Measurements from ENCODE around the gene TDRD3.
"Not testable (repeated sequence)": the region's sequence is repeated elsewhere in the genome, so short reads cannot be mapped to it uniquely, and the experiment has no call there.

Gene TDRD3

GRCh38 chr13:60396783-60397703 is at the start of gene TDRD3:
TDRD3 (plus strand) TSS chr13:60397220; CDS start chr13:60397365, 145 bp downstream.
- DNase-seq, result peak; percentile 83

- no peak for DNase-seq
Observed at GRCh38 chr13:60347690-60348089, 49.3 kb upstream of the TDRD3 start.

GRCh38 chr13:60348097-60348496 is 48.9 kb upstream of the TDRD3 start:
- no peak for DNase-seq

GRCh38 chr13:60351326-60351725 is 45.7 kb upstream of the TDRD3 start:
- peak; percentile 76 for DNase-seq

- DNase-seq, result no peak
Observed at GRCh38 chr13:60351855-60352615, 45.0 kb upstream of the TDRD3 start.

- no peak for DNase-seq
Observed at GRCh38 chr13:60352644-60353043, 44.4 kb upstream of the TDRD3 start.

- DNase-seq, result no peak
Observed at GRCh38 chr13:60355056-60355455, 42.0 kb upstream of the TDRD3 start.

- DNase-seq, result no peak
Observed at GRCh38 chr13:60356970-60357369, 40.0 kb upstream of the TDRD3 start.

- no peak for DNase-seq
Observed at GRCh38 chr13:60358453-60358852, 38.6 kb upstream of the TDRD3 start.

GRCh38 chr13:60363288-60363687 is 33.7 kb upstream of the TDRD3 start:
- DNase-seq, result no peak

- DNase-seq, result no peak
Observed at GRCh38 chr13:60369242-60369641, 27.8 kb upstream of the TDRD3 start.

- DNase-seq, result no peak
Observed at GRCh38 chr13:60370343-60370742, 26.7 kb upstream of the TDRD3 start.

- DNase-seq, result no peak
Observed at GRCh38 chr13:60372141-60372540, 24.9 kb upstream of the TDRD3 start.

GRCh38 chr13:60379282-60379681 is 17.7 kb upstream of the TDRD3 start:
- not testable (repeated sequence) for DNase-seq

GRCh38 chr13:60379837-60380565 is 17.0 kb upstream of the TDRD3 start:
- no peak for DNase-seq

- DNase-seq, result no peak
Observed at GRCh38 chr13:60384911-60385310, 12.1 kb upstream of the TDRD3 start.

- DNase-seq, result no peak
Observed at GRCh38 chr13:60386250-60386649, 10.8 kb upstream of the TDRD3 start.

GRCh38 chr13:60392131-60392530 is 4.9 kb upstream of the TDRD3 start:
- no peak for DNase-seq

GRCh38 chr13:60395971-60396782 is 843 bp upstream of the TDRD3 start:
- DNase-seq, result peak; percentile 78

GRCh38 chr13:60397704-60398378 is 821 bp downstream of the TDRD3 start:
- DNase-seq, result peak; percentile 46

GRCh38 chr13:60398379-60398891 is 1.4 kb downstream of the TDRD3 start:
- peak; percentile 14 for DNase-seq

Data from kidney glomerular epithelial cell (primary cell).